22Rv1 (cell line): Measurements from ENCODE around the gene SLMAP.
A peak's percentile ranks its signal among the peaks of the same experiment; 100 is the strongest.

Experiments
- H3K27ac ChIP-seq: fragments of 450-650 bp; 2 replicates; pipeline ENCODE4 v1.5.1; 2017
- ZFX ChIP-seq: fragments of 450-650 bp; IDR thresholded peaks from 2 replicates; pipeline ENCODE4 v1.6.1; 2017; ENCODE audit warnings: antibody characterized with exemption, borderline replicate concordance
- TF ChIP-seq, protein P1 (sequence below): fragments of 450-650 bp; IDR thresholded peaks from 2 replicates; pipeline ENCODE4 v1.5.1; 2017; ENCODE audit warnings: mild to moderate bottlenecking

SLMAP gene

GRCh38 chr3:57848177-57848738 lies 92.1 kb downstream of the SLMAP start:
- no peak overlapping the region for H3K27ac ChIP-seq
- no peak for TF ChIP-seq ZFX
- TF ChIP-seq, protein P1, sequence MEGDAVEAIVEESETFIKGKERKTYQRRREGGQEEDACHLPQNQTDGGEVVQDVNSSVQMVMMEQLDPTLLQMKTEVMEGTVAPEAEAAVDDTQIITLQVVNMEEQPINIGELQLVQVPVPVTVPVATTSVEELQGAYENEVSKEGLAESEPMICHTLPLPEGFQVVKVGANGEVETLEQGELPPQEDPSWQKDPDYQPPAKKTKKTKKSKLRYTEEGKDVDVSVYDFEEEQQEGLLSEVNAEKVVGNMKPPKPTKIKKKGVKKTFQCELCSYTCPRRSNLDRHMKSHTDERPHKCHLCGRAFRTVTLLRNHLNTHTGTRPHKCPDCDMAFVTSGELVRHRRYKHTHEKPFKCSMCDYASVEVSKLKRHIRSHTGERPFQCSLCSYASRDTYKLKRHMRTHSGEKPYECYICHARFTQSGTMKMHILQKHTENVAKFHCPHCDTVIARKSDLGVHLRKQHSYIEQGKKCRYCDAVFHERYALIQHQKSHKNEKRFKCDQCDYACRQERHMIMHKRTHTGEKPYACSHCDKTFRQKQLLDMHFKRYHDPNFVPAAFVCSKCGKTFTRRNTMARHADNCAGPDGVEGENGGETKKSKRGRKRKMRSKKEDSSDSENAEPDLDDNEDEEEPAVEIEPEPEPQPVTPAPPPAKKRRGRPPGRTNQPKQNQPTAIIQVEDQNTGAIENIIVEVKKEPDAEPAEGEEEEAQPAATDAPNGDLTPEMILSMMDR: no peak

GRCh38 chr3:57851304-57851703 lies 95.2 kb downstream of the SLMAP start:
- H3K27ac ChIP-seq: no peak overlapping the region
- TF ChIP-seq, protein P1: no peak
- no peak for TF ChIP-seq ZFX

DNA sequence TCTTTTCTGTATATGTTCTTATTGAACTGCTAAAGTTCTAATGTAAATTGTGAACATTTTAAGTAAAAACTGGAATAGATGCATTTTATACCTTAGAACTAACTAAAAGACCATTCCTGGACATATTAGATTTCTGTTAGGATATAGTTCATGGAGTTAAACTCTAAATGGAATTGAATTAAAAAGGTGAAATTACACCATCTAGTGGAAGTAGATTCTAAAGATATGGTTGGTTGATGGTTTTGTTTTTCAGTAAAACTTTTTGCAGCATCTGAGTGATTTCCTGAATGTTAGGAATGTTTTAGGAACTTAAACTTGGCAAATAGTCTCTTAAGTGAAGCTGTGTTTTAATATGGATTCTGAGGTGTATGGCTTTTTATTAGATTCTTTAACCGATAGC lies 96.8 kb downstream of the SLMAP start:
- H3K27ac ChIP-seq: no peak overlapping the region
- no peak for TF ChIP-seq ZFX
- TF ChIP-seq, protein P1: peak; percentile 34

- TF ChIP-seq, protein P1: no peak
- TF ChIP-seq ZFX: no peak
- H3K27ac ChIP-seq: no peak overlapping the region
Measured at GRCh38 chr3:57855281-57855680, 99.2 kb downstream of the SLMAP start.

DNA sequence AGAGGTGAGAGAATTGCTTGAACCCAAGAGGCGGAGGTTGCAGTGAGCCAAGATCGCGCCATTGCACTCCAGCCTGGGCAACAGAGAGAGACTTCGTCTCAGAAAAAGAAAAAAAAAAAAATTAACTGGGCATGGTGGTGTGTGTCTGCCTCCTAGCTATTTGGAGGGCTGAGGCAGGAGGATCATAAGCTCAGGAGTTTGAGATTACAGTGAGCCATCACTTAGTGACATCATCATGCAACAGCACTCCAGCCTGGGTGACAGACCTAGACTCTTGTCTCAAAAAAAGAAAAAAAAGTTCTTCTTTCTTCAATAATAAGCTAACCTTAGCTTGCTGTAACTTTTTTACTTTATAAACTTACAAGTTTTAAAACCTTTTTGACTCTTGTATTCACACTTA lies 99.8 kb downstream of the SLMAP start:
- TF ChIP-seq ZFX: no peak
- TF ChIP-seq, protein P1: no peak

DNA sequence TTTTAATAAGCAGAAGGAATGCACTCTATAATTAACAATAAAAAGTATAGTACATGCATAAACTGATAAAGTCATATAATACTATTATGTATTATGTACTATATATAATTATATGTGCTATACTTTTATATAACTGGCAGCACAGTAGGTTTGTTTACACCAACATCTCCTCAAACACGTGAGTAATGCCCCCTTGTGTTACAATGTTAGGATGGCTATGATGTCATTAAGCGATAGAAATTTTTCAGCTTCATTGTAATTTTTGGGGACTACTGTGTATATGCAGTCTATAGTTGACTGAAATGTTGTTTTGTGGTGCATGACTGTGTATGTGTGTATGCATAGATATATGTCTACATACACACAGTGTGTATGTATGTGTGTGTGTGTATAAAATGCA lies 100.6 kb downstream of the SLMAP start:
- no peak for TF ChIP-seq ZFX
- TF ChIP-seq, protein P1: peak; percentile 31
- no peak overlapping the region for H3K27ac ChIP-seq

More for the DNA sequence above, 99.8 kb downstream of the SLMAP start:
- H3K27ac ChIP-seq: no peak overlapping the region

DNA sequence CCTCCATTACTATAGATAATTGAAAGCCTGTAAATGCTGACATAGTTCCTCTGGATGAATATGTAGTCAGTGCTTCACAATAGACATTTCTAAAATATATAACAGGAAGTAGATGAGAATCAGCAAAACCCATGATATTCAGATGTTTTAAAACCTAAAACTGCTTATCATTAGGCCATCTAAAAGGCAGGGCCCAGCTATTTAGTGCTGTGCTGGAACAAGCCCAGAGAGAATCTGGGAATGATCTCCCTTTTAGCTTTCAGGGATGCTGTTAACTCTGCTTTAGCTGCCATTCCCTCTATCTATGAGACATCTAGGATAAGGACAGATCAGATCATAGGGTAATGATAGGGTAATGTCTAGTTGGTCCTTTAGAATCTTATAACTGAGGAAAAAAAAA lies 106.8 kb downstream of the SLMAP start:
- TF ChIP-seq ZFX: no peak
- TF ChIP-seq, protein P1: no peak
- no peak overlapping the region for H3K27ac ChIP-seq
